ENCODE data around the gene PHF21B. TPM values are rescaled to one million over a fixed set of nuclear protein-coding genes. Genes with fewer than 3 reads are reported as not detected.
"Not testable (repeated sequence)": the region's sequence is repeated elsewhere in the genome, so short reads cannot be mapped to it uniquely, and the experiment has no call there.

The PHF21B gene
- total RNA-seq, 1 donor from 2014 or later, result 1.2 TPM

DNA sequence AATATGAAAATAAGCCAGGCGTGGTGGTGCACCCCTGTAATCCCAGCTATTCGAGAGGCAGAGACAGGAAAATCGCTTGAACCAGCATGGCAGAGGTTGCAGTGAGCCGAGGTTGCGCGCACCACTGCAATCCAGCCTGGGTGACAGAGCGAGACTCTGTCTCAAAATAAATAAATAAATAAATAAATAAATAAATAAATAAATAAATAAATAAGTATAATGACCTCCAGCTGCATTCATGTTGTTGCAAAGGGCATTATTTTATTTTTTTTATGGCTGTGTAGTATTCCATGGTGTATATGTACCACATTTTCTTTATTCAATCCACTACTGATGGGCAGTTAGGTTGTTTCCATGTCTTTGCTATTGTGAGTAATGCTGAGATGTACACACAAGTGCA, 48.1 kb downstream of the PHF21B start:
- H3K27ac Mint-ChIP-seq; H3K36me3 Mint-ChIP-seq (ENCODE audit: low read depth); H3K4me1 Mint-ChIP-seq (ENCODE audit: low read depth); DNase-seq (ENCODE audit: low spot score); H3K27me3 Mint-ChIP-seq (ENCODE audit: low read depth); H3K4me3 Mint-ChIP-seq (ENCODE audit: low read depth); intact Hi-C loops (cut with micrococcal nuclease); H3K9me3 Mint-ChIP-seq: not testable (repeated sequence)

DNA sequence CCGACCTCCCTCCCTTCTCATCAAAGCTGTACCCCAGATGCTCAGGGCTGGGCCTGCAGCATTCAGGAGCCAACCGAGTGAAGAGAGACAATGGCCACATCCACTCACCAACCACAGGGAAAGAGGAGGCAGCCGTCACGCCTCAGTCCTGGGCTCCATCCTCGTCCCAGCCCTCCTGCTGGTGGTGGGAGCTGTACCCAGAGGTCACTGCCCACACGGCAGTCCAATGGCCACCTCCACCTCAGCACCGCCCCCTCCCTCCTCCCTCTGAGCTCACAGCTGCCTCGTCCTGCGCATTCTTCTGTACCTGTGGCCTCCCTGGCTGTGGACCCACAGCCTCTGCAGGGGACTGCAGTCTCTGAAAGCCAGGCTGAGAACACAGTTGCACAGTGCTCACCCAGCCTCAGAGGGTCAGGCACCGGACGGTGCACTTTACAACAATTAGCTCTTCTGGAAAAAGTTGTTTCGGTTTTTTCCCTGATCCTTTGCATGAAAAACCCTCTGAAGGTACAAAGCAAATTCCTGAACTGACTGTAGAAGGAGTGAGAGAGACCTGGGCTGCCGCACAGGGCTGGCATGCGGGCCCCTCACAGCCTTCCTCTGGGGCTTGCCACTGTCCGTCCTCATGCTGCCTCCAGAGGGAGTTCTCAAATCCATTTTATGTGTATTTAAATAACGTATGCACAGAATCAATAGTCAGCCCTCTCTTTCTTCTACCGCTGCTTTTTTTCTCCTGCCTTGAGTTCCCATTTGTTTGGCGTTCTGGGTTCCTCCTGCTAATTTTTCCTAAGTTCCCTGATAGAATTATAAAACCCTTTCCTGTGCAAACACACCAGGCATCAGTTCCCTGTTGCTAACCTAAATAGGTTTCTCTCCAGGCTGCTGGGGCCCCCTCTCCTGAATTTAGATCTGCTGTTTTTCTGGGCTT, 52.7 kb downstream of the PHF21B start:
- intact Hi-C loops (cut with micrococcal nuclease), result no loop called here
- no peak for DNase-seq (ENCODE audit: low spot score)

GRCh38 chr22:44955102-44955501, 54.7 kb downstream of the PHF21B start:
- H3K36me3 Mint-ChIP-seq (ENCODE audit: low read depth), result no peaks in the 10 kb centered on the region
- H3K4me3 Mint-ChIP-seq (ENCODE audit: low read depth), result no peak overlapping the region
- no peaks in the 10 kb centered on the region for H3K4me1 Mint-ChIP-seq (ENCODE audit: low read depth)
- H3K27me3 Mint-ChIP-seq (ENCODE audit: low read depth), result peaks cover 1% of the 10 kb centered on the region
- no peak for DNase-seq (ENCODE audit: low spot score)
- intact Hi-C loops (cut with micrococcal nuclease), result no loop called here
- no peaks in the 10 kb centered on the region for H3K9me3 Mint-ChIP-seq
- H3K27ac Mint-ChIP-seq, result no peak overlapping the region

More for the DNA sequence above, 52.7 kb downstream of the PHF21B start:
- H3K27me3 Mint-ChIP-seq (ENCODE audit: low read depth), result peaks cover 1% of the 10 kb centered on the region
- H3K4me3 Mint-ChIP-seq (ENCODE audit: low read depth), result no peak overlapping the region
- H3K9me3 Mint-ChIP-seq, result no peaks in the 10 kb centered on the region
- H3K27ac Mint-ChIP-seq, result no peak overlapping the region
- H3K36me3 Mint-ChIP-seq (ENCODE audit: low read depth), result no peaks in the 10 kb centered on the region
- H3K4me1 Mint-ChIP-seq (ENCODE audit: low read depth), result no peaks in the 10 kb centered on the region

GRCh38 chr22:44954149-44954548, 55.7 kb downstream of the PHF21B start:
- Mint-ChIP-seq H3K27me3 (ENCODE audit: low read depth) (peaks cover 1% of the 10 kb centered on the region), H3K27ac (no peak overlapping the region), H3K4me3 (ENCODE audit: low read depth) (no peak overlapping the region), H3K9me3 (no peaks in the 10 kb centered on the region), H3K4me1 (ENCODE audit: low read depth) (no peaks in the 10 kb centered on the region), H3K36me3 (ENCODE audit: low read depth) (no peaks in the 10 kb centered on the region)
- no peak for DNase-seq (ENCODE audit: low spot score)
- intact Hi-C loops (cut with micrococcal nuclease), result no loop called here

GRCh38 chr22:44952863-44953746, 56.7 kb downstream of the PHF21B start:
- H3K9me3 Mint-ChIP-seq, result no peaks in the 10 kb centered on the region
- no peak overlapping the region for H3K4me3 Mint-ChIP-seq (ENCODE audit: low read depth)
- peaks cover 1% of the 10 kb centered on the region for H3K27me3 Mint-ChIP-seq (ENCODE audit: low read depth)
- intact Hi-C loops (cut with micrococcal nuclease), result no loop called here
- no peaks in the 10 kb centered on the region for H3K4me1 Mint-ChIP-seq (ENCODE audit: low read depth)
- no peak overlapping the region for H3K27ac Mint-ChIP-seq
- DNase-seq (ENCODE audit: low spot score), result no peak
- no peaks in the 10 kb centered on the region for H3K36me3 Mint-ChIP-seq (ENCODE audit: low read depth)

DNA sequence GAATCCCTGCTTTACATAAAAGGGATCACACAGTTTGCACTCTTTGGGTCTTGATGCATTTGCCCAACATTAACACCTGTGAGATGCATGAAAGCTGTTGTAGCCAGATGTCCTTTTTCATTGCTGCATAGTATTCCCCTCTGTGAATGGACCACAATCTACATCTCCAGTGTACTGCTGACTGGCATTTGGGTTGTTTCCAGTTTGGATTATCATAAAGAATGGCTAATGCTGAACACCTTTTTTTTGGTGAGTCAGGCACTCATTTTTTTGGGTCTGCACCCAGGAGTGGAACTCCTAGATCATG, 58.3 kb downstream of the PHF21B start:
- no peaks in the 10 kb centered on the region for H3K36me3 Mint-ChIP-seq (ENCODE audit: low read depth)
- no peak for DNase-seq (ENCODE audit: low spot score)
- no peaks in the 10 kb centered on the region for H3K27me3 Mint-ChIP-seq (ENCODE audit: low read depth)
- no peak overlapping the region for H3K27ac Mint-ChIP-seq
- no peaks in the 10 kb centered on the region for H3K9me3 Mint-ChIP-seq
- intact Hi-C loops (cut with micrococcal nuclease), result no loop called here
- H3K4me1 Mint-ChIP-seq (ENCODE audit: low read depth), result no peaks in the 10 kb centered on the region
- no peak overlapping the region for H3K4me3 Mint-ChIP-seq (ENCODE audit: low read depth)

GRCh38 chr22:44950806-44951509, 58.8 kb downstream of the PHF21B start:
- no peaks in the 10 kb centered on the region for H3K4me1 Mint-ChIP-seq (ENCODE audit: low read depth)
- H3K27ac Mint-ChIP-seq, result no peak overlapping the region
- intact Hi-C loops (cut with micrococcal nuclease), result no loop called here
- H3K9me3 Mint-ChIP-seq, result no peaks in the 10 kb centered on the region
- H3K27me3 Mint-ChIP-seq (ENCODE audit: low read depth), result no peaks in the 10 kb centered on the region
- no peak for DNase-seq (ENCODE audit: low spot score)
- no peak overlapping the region for H3K4me3 Mint-ChIP-seq (ENCODE audit: low read depth)
- no peaks in the 10 kb centered on the region for H3K36me3 Mint-ChIP-seq (ENCODE audit: low read depth)

- no peaks in the 10 kb centered on the region for H3K9me3 Mint-ChIP-seq
- no peak for DNase-seq (ENCODE audit: low spot score)
- no peaks in the 10 kb centered on the region for H3K27me3 Mint-ChIP-seq (ENCODE audit: low read depth)
- no peaks in the 10 kb centered on the region for H3K36me3 Mint-ChIP-seq (ENCODE audit: low read depth)
- no peak overlapping the region for H3K4me3 Mint-ChIP-seq (ENCODE audit: low read depth)
- intact Hi-C loops (cut with micrococcal nuclease), result no loop called here
- no peak overlapping the region for H3K27ac Mint-ChIP-seq
- H3K4me1 Mint-ChIP-seq (ENCODE audit: low read depth), result no peaks in the 10 kb centered on the region
Observed at GRCh38 chr22:44947846-44948245, 62.0 kb downstream of the PHF21B start.

DNA sequence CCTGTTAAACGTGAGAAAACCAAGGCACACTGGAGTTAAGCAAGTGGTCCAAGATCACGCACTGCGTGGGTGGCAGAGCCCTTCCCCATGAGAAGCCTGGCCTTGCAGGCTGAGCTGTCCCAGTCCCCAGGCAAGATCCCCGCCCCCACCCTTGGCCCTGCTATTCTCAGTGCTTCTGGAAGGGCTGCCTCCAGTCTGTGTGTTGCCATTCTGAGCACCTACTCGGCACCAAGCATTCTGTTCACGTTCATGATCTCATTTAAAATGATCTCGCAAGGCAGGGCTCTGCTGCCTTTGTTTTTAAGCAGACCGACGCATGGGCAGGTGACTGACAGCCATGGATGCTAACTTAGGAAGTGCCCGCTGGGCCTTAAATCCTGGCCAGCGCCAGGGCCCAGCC, 62.8 kb downstream of the PHF21B start:
- Mint-ChIP-seq H3K4me3 (ENCODE audit: low read depth) (no peak overlapping the region), H3K9me3 (no peaks in the 10 kb centered on the region), H3K27me3 (ENCODE audit: low read depth) (no peaks in the 10 kb centered on the region), H3K4me1 (ENCODE audit: low read depth) (no peaks in the 10 kb centered on the region), H3K36me3 (ENCODE audit: low read depth) (no peaks in the 10 kb centered on the region), H3K27ac (no peak overlapping the region)
- intact Hi-C loops (cut with micrococcal nuclease), result no loop called here
- DNase-seq (ENCODE audit: low spot score), result no peak

DNA sequence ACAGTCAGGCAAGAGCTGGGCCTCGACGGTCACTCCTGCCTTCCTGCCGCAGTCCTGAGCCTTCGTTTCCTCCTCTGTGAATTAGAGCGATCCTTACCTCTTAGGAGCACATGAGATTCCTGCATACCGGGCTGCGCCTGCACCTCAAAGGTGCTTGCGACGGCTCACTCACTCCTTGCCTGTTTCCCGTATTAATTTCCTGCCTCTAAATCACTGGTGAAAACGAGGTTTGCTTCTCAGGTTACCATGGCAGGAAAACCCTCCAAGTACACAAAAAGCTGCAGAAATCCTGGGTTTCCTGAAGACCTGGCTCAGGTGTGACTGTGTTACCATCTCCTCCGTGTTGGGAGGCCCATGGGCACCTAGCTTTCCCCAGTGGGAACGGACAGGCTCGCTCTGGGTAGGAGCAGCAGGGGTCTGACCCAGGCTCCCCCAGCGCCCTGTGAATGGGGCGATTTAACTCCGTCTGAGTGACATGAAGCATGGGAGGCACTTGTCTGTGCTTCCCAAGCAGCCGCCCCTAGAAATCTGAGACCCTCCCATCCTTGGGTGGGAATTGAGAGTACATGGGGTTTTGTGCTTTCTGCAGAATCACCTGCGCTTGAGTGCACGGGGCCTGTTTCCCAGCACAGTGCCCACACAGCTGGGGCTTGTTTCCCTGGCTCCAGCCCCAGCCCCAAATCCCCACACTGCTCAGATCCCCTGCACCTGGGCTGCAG, 64.8 kb downstream of the PHF21B start:
- no peaks in the 10 kb centered on the region for H3K9me3 Mint-ChIP-seq
- no peaks in the 10 kb centered on the region for H3K4me1 Mint-ChIP-seq (ENCODE audit: low read depth)
- H3K27me3 Mint-ChIP-seq (ENCODE audit: low read depth), result no peaks in the 10 kb centered on the region
- no peak for DNase-seq (ENCODE audit: low spot score)
- H3K36me3 Mint-ChIP-seq (ENCODE audit: low read depth), result no peaks in the 10 kb centered on the region
- H3K27ac Mint-ChIP-seq, result no peak overlapping the region
- no peak overlapping the region for H3K4me3 Mint-ChIP-seq (ENCODE audit: low read depth)
- intact Hi-C loops (cut with micrococcal nuclease), result no loop called here

GRCh38 chr22:44943701-44944324, 66.0 kb downstream of the PHF21B start:
- no peak for DNase-seq (ENCODE audit: low spot score)
- H3K4me3 Mint-ChIP-seq (ENCODE audit: low read depth), result no peak overlapping the region
- H3K27ac Mint-ChIP-seq, result no peak overlapping the region
- H3K27me3 Mint-ChIP-seq (ENCODE audit: low read depth), result no peaks in the 10 kb centered on the region
- H3K4me1 Mint-ChIP-seq (ENCODE audit: low read depth), result no peaks in the 10 kb centered on the region
- intact Hi-C loops (cut with micrococcal nuclease), result no loop called here
- no peaks in the 10 kb centered on the region for H3K36me3 Mint-ChIP-seq (ENCODE audit: low read depth)
- no peaks in the 10 kb centered on the region for H3K9me3 Mint-ChIP-seq

All from activated T-helper 2 cell treated with anti-CD3 and anti-CD28 coated beads, Interferon-gamma antibody, Interleukin-2, Interleukin-4, amounts not matched to agents 10 μg/mL and 5 μg/mL and 100 μg/mL, durations not matched to agents 14 hours and 24 hours and 36 hours (primary cell).